ENCODE measurements around the gene STAT3. TPM values are rescaled to one million over a fixed set of nuclear protein-coding genes. Genes with fewer than 3 reads are reported as not detected.

STAT3 gene
- total and polyA plus RNA-seq, 2 of the 13 experiments (the other 11 are each of a cell fraction or from before 2014, with no cell fraction given): 61.8 to 62.4 TPM

DNA sequence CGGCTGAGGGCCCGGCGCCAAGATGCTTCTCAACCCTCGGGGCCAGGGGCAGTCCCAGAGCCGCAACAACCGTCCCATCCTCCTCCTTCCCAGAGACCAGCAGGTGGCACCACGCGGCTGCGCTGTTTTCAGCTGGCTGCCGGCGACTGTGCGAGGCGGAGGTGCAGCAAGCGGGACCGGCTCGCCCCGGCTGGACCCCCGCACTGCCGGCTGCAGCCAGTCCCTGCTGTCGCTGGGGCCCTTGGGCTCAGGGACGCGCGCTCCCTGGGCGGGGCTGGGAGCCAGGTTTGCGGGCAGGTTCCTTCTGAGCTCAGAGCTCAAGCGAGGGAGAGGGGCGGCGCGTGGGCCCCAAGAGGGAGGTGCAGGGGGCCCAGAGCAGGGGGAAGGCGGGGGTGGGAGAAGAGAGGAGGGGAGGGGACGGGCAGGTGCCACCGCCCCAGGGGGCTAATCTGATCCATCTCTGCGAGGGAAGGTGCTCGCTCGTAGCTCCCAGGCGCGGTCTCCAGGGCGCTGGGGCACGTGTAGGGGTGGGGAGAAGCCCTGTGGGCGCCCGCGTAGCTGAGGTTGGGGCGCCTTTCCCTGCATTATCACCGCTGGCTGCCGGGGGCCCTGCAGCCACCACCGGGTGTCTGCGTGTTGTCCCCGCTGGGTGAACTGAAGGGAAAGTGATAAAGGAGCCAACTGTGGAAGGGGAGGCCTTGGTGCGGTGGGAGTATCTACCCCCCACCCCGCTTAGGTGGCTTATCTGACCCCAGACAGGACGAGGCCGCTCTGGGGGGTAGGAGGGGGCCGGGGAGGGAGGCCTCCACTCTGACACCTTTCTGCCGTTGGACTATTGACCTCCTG is 75.7 kb downstream of the STAT3 start (continued):
- TF ChIP-seq, protein P1, sequence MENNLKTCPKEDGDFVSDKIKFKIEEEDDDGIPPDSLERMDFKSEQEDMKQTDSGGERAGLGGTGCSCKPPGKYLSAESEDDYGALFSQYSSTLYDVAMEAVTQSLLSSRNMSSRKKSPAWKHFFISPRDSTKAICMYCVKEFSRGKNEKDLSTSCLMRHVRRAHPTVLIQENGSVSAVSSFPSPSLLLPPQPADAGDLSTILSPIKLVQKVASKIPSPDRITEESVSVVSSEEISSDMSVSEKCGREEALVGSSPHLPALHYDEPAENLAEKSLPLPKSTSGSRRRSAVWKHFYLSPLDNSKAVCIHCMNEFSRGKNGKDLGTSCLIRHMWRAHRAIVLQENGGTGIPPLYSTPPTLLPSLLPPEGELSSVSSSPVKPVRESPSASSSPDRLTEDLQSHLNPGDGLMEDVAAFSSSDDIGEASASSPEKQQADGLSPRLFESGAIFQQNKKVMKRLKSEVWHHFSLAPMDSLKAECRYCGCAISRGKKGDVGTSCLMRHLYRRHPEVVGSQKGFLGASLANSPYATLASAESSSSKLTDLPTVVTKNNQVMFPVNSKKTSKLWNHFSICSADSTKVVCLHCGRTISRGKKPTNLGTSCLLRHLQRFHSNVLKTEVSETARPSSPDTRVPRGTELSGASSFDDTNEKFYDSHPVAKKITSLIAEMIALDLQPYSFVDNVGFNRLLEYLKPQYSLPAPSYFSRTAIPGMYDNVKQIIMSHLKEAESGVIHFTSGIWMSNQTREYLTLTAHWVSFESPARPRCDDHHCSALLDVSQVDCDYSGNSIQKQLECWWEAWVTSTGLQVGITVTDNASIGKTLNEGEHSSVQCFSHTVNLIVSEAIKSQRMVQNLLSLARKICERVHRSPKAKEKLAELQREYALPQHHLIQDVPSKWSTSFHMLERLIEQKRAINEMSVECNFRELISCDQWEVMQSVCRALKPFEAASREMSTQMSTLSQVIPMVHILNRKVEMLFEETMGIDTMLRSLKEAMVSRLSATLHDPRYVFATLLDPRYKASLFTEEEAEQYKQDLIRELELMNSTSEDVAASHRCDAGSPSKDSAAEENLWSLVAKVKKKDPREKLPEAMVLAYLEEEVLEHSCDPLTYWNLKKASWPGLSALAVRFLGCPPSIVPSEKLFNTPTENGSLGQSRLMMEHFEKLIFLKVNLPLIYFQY (CRISPR knock-in tag; IDR thresholded peaks at IDR 0.05; ENCODE audit: borderline replicate concordance): peak; percentile 75; the same call in 1 of the 2 replicates
- TF ChIP-seq IKZF1 (IDR thresholded peaks at IDR 0.05) (no peak), BHLHE40 (IDR thresholded peaks at IDR 0.05; ENCODE audit: low read length) (0 out of 2 replicates have a peak, but pooled peaks have one; percentile 69), GATAD1 (CRISPR knock-in tag; IDR thresholded peaks at IDR 0.05) (peak; percentile 47), MXI1 (IDR thresholded peaks at IDR 0.05; ENCODE audit: borderline replicate concordance, low read depth, low read length) (peak; percentile 37; the same call in 1 of the 3 replicates), HOXA3 (CRISPR knock-in tag; IDR thresholded peaks at IDR 0.05) (peak; percentile 73; the same call in 1 of the 2 replicates), NCOA2 (CRISPR knock-in tag; IDR thresholded peaks at IDR 0.05) (no peak), EED (CRISPR knock-in tag; IDR thresholded peaks at IDR 0.05) (peak; percentile 36; the same call in 1 of the 2 replicates), GABPA (IDR thresholded peaks at IDR 0.05; ENCODE audit: low read depth, low read length) (no peak), GABPA (CRISPR knock-in tag; IDR thresholded peaks at IDR 0.05; ENCODE audit: low read depth) (no peak), ZSCAN21 (CRISPR knock-in tag; IDR thresholded peaks at IDR 0.05; ENCODE audit: borderline replicate concordance) (no peak), CENPT (CRISPR knock-in tag; IDR thresholded peaks at IDR 0.05; ENCODE audit: low read depth) (0 out of 2 replicates have a peak, but pooled peaks have one; percentile 57), ZNF674 (CRISPR knock-in tag; IDR thresholded peaks at IDR 0.05; ENCODE audit: low read depth) (0 out of 2 replicates have a peak, but pooled peaks have one; percentile 74), SMARCE1 (IDR thresholded peaks at IDR 0.05; ENCODE audit: borderline replicate concordance) (no peak), HMG20B (CRISPR knock-in tag; conservative IDR thresholded peaks at IDR 0.05) (no peak)
- TF ChIP-seq, protein P2, sequence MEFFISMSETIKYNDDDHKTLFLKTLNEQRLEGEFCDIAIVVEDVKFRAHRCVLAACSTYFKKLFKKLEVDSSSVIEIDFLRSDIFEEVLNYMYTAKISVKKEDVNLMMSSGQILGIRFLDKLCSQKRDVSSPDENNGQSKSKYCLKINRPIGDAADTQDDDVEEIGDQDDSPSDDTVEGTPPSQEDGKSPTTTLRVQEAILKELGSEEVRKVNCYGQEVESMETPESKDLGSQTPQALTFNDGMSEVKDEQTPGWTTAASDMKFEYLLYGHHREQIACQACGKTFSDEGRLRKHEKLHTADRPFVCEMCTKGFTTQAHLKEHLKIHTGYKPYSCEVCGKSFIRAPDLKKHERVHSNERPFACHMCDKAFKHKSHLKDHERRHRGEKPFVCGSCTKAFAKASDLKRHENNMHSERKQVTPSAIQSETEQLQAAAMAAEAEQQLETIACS (CRISPR knock-in tag; IDR thresholded peaks at IDR 0.05): peak; percentile 75; the same call in 1 of the 2 replicates
- TF ChIP-seq, protein P3, sequence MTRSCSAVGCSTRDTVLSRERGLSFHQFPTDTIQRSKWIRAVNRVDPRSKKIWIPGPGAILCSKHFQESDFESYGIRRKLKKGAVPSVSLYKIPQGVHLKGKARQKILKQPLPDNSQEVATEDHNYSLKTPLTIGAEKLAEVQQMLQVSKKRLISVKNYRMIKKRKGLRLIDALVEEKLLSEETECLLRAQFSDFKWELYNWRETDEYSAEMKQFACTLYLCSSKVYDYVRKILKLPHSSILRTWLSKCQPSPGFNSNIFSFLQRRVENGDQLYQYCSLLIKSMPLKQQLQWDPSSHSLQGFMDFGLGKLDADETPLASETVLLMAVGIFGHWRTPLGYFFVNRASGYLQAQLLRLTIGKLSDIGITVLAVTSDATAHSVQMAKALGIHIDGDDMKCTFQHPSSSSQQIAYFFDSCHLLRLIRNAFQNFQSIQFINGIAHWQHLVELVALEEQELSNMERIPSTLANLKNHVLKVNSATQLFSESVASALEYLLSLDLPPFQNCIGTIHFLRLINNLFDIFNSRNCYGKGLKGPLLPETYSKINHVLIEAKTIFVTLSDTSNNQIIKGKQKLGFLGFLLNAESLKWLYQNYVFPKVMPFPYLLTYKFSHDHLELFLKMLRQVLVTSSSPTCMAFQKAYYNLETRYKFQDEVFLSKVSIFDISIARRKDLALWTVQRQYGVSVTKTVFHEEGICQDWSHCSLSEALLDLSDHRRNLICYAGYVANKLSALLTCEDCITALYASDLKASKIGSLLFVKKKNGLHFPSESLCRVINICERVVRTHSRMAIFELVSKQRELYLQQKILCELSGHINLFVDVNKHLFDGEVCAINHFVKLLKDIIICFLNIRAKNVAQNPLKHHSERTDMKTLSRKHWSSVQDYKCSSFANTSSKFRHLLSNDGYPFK (CRISPR knock-in tag; IDR thresholded peaks at IDR 0.05; ENCODE audit: borderline replicate concordance): no peak
- TF ChIP-seq, protein P4, sequence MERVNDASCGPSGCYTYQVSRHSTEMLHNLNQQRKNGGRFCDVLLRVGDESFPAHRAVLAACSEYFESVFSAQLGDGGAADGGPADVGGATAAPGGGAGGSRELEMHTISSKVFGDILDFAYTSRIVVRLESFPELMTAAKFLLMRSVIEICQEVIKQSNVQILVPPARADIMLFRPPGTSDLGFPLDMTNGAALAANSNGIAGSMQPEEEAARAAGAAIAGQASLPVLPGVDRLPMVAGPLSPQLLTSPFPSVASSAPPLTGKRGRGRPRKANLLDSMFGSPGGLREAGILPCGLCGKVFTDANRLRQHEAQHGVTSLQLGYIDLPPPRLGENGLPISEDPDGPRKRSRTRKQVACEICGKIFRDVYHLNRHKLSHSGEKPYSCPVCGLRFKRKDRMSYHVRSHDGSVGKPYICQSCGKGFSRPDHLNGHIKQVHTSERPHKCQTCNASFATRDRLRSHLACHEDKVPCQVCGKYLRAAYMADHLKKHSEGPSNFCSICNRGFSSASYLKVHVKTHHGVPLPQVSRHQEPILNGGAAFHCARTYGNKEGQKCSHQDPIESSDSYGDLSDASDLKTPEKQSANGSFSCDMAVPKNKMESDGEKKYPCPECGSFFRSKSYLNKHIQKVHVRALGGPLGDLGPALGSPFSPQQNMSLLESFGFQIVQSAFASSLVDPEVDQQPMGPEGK (CRISPR knock-in tag; IDR thresholded peaks at IDR 0.05): peak; percentile 60
